H9 (cell line): Measurements from ENCODE around the gene NRXN3. TPM values are rescaled to one million over a fixed set of nuclear protein-coding genes. Genes with fewer than 3 reads are reported as not detected.

Experiments
- DNase-seq: peaks from one replicate; pipeline ENCODE4 v3.0.0-alpha.2; 2017
- H2AFZ ChIP-seq: one replicate; pipeline ENCODE4 v1.6.1; 2013; ENCODE audit warnings: mild to moderate bottlenecking, low read length, control low read depth, moderate library complexity
- H2AK5ac ChIP-seq: 2 replicates; pipeline ENCODE4 v1.6.1; 2013; ENCODE audit warnings: low read length, control low read depth, mixed read lengths; ENCODE audit not compliant: insufficient read length
- H2BK120ac ChIP-seq: one replicate; pipeline ENCODE4 v1.6.1; 2013; ENCODE audit warnings: low read depth, mild to moderate bottlenecking, low read length, control low read depth, inconsistent platforms; ENCODE audit not compliant: poor library complexity, severe bottlenecking
- H2BK12ac ChIP-seq: 2 replicates; pipeline ENCODE4 v1.6.1; 2013; ENCODE audit warnings: low read length, control low read depth, mixed read lengths, low read depth; ENCODE audit not compliant: insufficient read length
- H2BK15ac ChIP-seq: 2 replicates; pipeline ENCODE4 v1.6.1; 2013; ENCODE audit warnings: low read depth, low read length, control low read depth
- H2BK20ac ChIP-seq: one replicate; pipeline ENCODE4 v1.6.1; 2013; ENCODE audit warnings: low read depth, mild to moderate bottlenecking, low read length, control low read depth, inconsistent platforms; ENCODE audit not compliant: poor library complexity, severe bottlenecking
- H2BK5ac ChIP-seq: 2 replicates; pipeline ENCODE4 v1.6.1; 2013; ENCODE audit warnings: low read length, control low read depth, mixed read lengths; ENCODE audit not compliant: insufficient read length
- H3K14ac ChIP-seq: 2 replicates; pipeline ENCODE4 v1.6.1; 2013; ENCODE audit warnings: low read length, control low read depth; ENCODE audit not compliant: insufficient read depth
- H3K18ac ChIP-seq: 2 replicates; pipeline ENCODE4 v1.6.1; 2013; ENCODE audit warnings: low read depth, mild to moderate bottlenecking, mixed read lengths, low read length, control low read depth; ENCODE audit not compliant: insufficient read length
- H3K23ac ChIP-seq: 2 replicates; pipeline ENCODE4 v1.6.1; 2013; ENCODE audit warnings: low read length, control low read depth, mixed read lengths, low read depth; ENCODE audit not compliant: insufficient read length
- H3K23me2 ChIP-seq: 2 replicates; pipeline ENCODE4 v1.6.1; 2013; ENCODE audit warnings: low read depth, mild to moderate bottlenecking, mixed read lengths, low read length, control low read depth; ENCODE audit not compliant: insufficient read length, poor library complexity, severe bottlenecking
- H3K27ac ChIP-seq: 2 replicates; pipeline ENCODE4 v1.5.1; 2013; ENCODE audit warnings: low read length, control low read depth, mixed read lengths, low read depth; ENCODE audit not compliant: insufficient read length
- H3K27me3 ChIP-seq: 2 replicates; pipeline ENCODE4 v1.6.1; 2013; ENCODE audit warnings: low read length, control low read depth, inconsistent platforms; ENCODE audit not compliant: insufficient read depth
- H3K4ac ChIP-seq: 2 replicates; pipeline ENCODE4 v1.6.1; 2013; ENCODE audit warnings: low read depth, mild to moderate bottlenecking, control low read depth, inconsistent platforms, low read length, moderate library complexity
- H3K4me1 ChIP-seq: 2 replicates; pipeline ENCODE4 v1.6.1; 2013; ENCODE audit warnings: low read length, control low read depth, inconsistent platforms; ENCODE audit not compliant: insufficient read depth
- H3K4me2 ChIP-seq: 2 replicates; pipeline ENCODE4 v1.6.1; 2013; ENCODE audit warnings: low read length, control low read depth, mixed read lengths; ENCODE audit not compliant: insufficient read length, insufficient read depth
- H3K56ac ChIP-seq: 2 replicates; pipeline ENCODE4 v1.6.1; 2013; ENCODE audit warnings: low read depth, mild to moderate bottlenecking, mixed read lengths, low read length, control low read depth; ENCODE audit not compliant: insufficient read length
- H3K79me1 ChIP-seq: 2 replicates; pipeline ENCODE4 v1.6.1; 2013; ENCODE audit warnings: low read depth, mild to moderate bottlenecking, moderate library complexity, low read length, control low read depth, inconsistent platforms; ENCODE audit not compliant: insufficient read depth, poor library complexity, severe bottlenecking
- H3K79me2 ChIP-seq: 2 replicates; pipeline ENCODE4 v1.6.1; 2013; ENCODE audit warnings: low read length, control low read depth, inconsistent platforms; ENCODE audit not compliant: insufficient read depth
- H3K9ac ChIP-seq: 2 replicates; pipeline ENCODE4 v1.6.1; 2013; ENCODE audit warnings: low read length, control low read depth, mixed read lengths; ENCODE audit not compliant: insufficient read length; ENCODE audit errors: extremely low read depth
- H3K9me3 ChIP-seq: one replicate; pipeline ENCODE4 v1.6.1; 2013; ENCODE audit warnings: low read depth, low read length, inconsistent platforms; ENCODE audit not compliant: control insufficient read depth
- H3T11ph ChIP-seq: one replicate; pipeline ENCODE4 v1.6.1; 2013; ENCODE audit warnings: mild to moderate bottlenecking, low read length, control low read depth, inconsistent platforms
- H4K20me1 ChIP-seq: one replicate; pipeline ENCODE4 v1.6.1; 2013; ENCODE audit not compliant: control insufficient read depth, insufficient read length, insufficient read depth
- H4K5ac ChIP-seq: 2 replicates; pipeline ENCODE4 v1.6.1; 2013; ENCODE audit warnings: low read depth, mild to moderate bottlenecking, mixed read lengths, low read length, control low read depth; ENCODE audit not compliant: insufficient read length
- H4K8ac ChIP-seq: replicated peaks from 2 replicates; pipeline ENCODE4 v1.6.1; 2013; ENCODE audit warnings: low read length, control low read depth, mixed read lengths, low read depth; ENCODE audit not compliant: insufficient read length
- H4K91ac ChIP-seq: 2 replicates; pipeline ENCODE4 v1.6.1; 2013; ENCODE audit warnings: low read depth, mild to moderate bottlenecking, moderate library complexity, mixed read lengths, low read length, control low read depth; ENCODE audit not compliant: insufficient read length
- H3K27ac Mint-ChIP-seq, 3 experiments: 2 replicates in 2 of 3; 3 replicates in 1 of 3; pipeline ENCODE4 v1.8.0; 2020 to 2021; ENCODE audit warnings: mixed read lengths in 3 of 3, mild to moderate bottlenecking in 1 of 3, moderate library complexity in 1 of 3
- H3K27me3 Mint-ChIP-seq: 2 replicates; pipeline ENCODE4 v1.8.0; 2021; ENCODE audit warnings: low read depth, mild to moderate bottlenecking, moderate library complexity, mixed read lengths
- H3K36me3 Mint-ChIP-seq, 3 experiments: 2 replicates in 2 of 3; 3 replicates in 1 of 3; pipeline ENCODE4 v1.8.0; 2020 to 2021; ENCODE audit warnings: low read depth in 3 of 3, mixed read lengths in 3 of 3; ENCODE audit not compliant: insufficient read depth in 1 of 3
- H3K4me1 Mint-ChIP-seq, 2 experiments: 2 replicates each; pipeline ENCODE4 v1.8.0; 2020; ENCODE audit warnings: mixed read lengths in 2 of 2
- H3K4me3 Mint-ChIP-seq, 2 experiments: 2 replicates in 1 of 2; 3 replicates in 1 of 2; pipeline ENCODE4 v1.8.0; 2020 to 2021; ENCODE audit warnings: mild to moderate bottlenecking in 2 of 2, mixed read lengths in 2 of 2, moderate library complexity in 1 of 2
- H3K9me3 Mint-ChIP-seq, 2 experiments: 2 replicates in 1 of 2; 3 replicates in 1 of 2; pipeline ENCODE4 v1.8.0; 2020; ENCODE audit warnings: mild to moderate bottlenecking in 2 of 2, mixed read lengths in 2 of 2, moderate library complexity in 1 of 2
- WGBS: extraction: QIAGEN DNeasy Blood & Tissue Kit; methylation state at CpG from one replicate; pipeline ENCODE4 v1.1.7; 2013; ENCODE audit warnings: missing lambda C conversion rate, low lambda C conversion rate, mixed read lengths; ENCODE audit not compliant: insufficient read length; ENCODE audit errors: extremely low coverage; 5-methylcytosine and 5-hydroxymethylcytosine counted together
- total RNA-seq: library from RNA; stranded (reverse); gene quantifications from 2 replicates; pipeline ENCODE4 v1.2.1, GENCODE V29; 2021
- TF ChIP-seq, protein P1 (sequence below): fragments of 200-600 bp; sonication (generic); conservative IDR thresholded peaks from 3 replicates; pipeline ENCODE4 v1.8.0; 2021; ENCODE audit warnings: antibody characterized with exemption, mild to moderate bottlenecking

Gene NRXN3
- total RNA-seq, 1 experiment from 2014 or later: 1.8 TPM

DNA sequence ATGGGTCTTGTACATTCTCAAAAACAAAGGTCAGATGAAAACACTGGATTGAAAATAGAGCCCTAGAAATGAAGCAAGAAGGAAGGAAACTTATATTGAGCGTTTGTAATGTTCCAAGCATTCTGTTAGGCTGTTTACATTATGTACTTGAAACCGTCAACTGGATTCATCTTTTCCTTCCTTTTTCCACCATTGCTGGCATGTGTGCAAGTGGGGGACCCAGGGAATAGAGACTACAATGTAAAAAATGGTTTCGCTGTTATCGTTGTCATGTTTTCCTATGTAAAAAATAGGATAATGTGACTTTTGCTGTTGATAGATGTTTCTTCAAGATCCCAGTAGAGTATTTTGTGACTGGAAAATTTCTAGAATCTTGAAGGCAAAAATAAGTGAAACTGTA, 913.2 kb downstream of the NRXN3 start:
- Mint-ChIP-seq H3K27me3 (peaks cover 33% of the 10 kb centered on the region), H3K9me3 (no peaks in the 10 kb centered on the region), H3K4me3 (no peak overlapping the region), H3K4me1 (no peaks in the 10 kb centered on the region), H3K27ac (no peak overlapping the region), H3K36me3 (no peaks in the 10 kb centered on the region)
- no peaks in the 10 kb centered on the region for H3K27me3 ChIP-seq
- H2BK12ac ChIP-seq: no peak overlapping the region
- no peak for DNase-seq
- no CpG with 5 or more reads among the region's 4 CpGs for WGBS
- H2BK5ac ChIP-seq: no peak overlapping the region
- no peak overlapping the region for H3K4ac ChIP-seq
- H4K5ac ChIP-seq: no peak overlapping the region
- no peaks in the 10 kb centered on the region for H3K23me2 ChIP-seq
- H4K91ac ChIP-seq: no peak overlapping the region
- no peak overlapping the region for H3K18ac ChIP-seq
- H3K23ac ChIP-seq: no peak overlapping the region
- H3K27ac ChIP-seq: no peak overlapping the region
- H3K9ac ChIP-seq: no peak overlapping the region
- H3K14ac ChIP-seq: no peak overlapping the region
- H3T11ph ChIP-seq: no peak overlapping the region
- no peak overlapping the region for H4K8ac ChIP-seq
- no peak overlapping the region for H3K4me2 ChIP-seq
- no peaks in the 10 kb centered on the region for H3K9me3 ChIP-seq
- H2AFZ ChIP-seq: no peak overlapping the region
- H3K79me1 ChIP-seq: no peaks in the 10 kb centered on the region
- H2BK15ac ChIP-seq: no peak overlapping the region
- TF ChIP-seq, protein P1, sequence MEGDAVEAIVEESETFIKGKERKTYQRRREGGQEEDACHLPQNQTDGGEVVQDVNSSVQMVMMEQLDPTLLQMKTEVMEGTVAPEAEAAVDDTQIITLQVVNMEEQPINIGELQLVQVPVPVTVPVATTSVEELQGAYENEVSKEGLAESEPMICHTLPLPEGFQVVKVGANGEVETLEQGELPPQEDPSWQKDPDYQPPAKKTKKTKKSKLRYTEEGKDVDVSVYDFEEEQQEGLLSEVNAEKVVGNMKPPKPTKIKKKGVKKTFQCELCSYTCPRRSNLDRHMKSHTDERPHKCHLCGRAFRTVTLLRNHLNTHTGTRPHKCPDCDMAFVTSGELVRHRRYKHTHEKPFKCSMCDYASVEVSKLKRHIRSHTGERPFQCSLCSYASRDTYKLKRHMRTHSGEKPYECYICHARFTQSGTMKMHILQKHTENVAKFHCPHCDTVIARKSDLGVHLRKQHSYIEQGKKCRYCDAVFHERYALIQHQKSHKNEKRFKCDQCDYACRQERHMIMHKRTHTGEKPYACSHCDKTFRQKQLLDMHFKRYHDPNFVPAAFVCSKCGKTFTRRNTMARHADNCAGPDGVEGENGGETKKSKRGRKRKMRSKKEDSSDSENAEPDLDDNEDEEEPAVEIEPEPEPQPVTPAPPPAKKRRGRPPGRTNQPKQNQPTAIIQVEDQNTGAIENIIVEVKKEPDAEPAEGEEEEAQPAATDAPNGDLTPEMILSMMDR: no peak
- H3K79me2 ChIP-seq: no peaks in the 10 kb centered on the region
- H2BK20ac ChIP-seq: no peak overlapping the region
- no peaks in the 10 kb centered on the region for H3K4me1 ChIP-seq
- H3K56ac ChIP-seq: no peak overlapping the region
- H4K20me1 ChIP-seq: no peaks in the 10 kb centered on the region
- no peak overlapping the region for H2AK5ac ChIP-seq
- no peak overlapping the region for H2BK120ac ChIP-seq
